ENCODE data around the gene EEF1AKMT3.

DNA sequence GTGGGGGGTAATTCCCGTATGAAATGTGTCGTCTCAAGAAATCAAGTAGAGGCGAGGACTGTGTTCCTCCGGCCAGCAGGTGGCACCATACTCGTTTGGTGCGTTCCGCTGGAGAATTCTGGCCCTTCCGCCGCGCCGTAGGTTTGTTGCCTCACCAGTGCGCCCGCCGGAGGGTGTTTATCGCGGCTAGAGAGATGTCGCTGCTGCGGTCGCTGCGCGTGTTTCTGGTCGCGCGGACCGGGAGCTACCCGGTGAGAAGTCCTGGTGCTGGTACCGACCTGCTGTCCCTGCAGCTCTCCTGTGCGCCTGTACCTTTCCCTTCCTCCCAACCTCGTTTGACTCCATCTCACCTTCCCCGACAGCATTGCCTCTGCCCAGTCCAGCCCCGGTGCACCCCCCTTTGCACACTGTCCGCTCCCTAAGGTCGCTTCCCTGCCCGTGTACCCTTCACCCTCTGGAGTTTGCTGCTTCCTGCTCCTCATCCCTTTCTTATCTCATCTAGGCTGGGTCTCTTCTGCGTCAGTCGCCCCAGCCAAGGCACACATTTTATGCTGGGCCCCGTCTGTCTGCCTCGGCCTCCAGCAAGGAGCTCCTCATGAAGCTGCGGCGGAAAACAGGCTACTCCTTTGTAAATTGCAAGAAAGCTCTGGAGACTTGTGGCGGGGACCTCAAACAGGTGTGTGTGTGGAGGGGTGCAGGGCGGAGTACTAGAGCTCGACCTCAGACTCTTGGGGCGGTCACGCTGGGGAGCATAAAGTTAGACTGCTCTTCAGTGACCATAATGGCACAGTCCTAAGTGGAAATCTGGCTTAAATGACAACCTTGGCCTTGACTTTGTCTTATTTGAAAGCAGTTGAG, 10.4 kb downstream of the EEF1AKMT3 start, which contains the start of gene TSFM:
- TF ChIP-seq EZH2phosphoT487 (IDR thresholded peaks at IDR 0.05; ENCODE audit: insufficient read depth, low read depth) (no peak), EZH2 (IDR thresholded peaks at IDR 0.05; ENCODE audit: insufficient read depth, poor library complexity, severe bottlenecking) (no peak)
